Neural progenitor cell (in vitro differentiated cells): Measurements from ENCODE around the gene RPS4Y1.

ENCODE experiments used
- EZH2 ChIP-seq: fragments of 200-600 bp; sonication (generic); IDR thresholded peaks from 2 replicates; pipeline ENCODE4 v1.6.1; 2017; ENCODE audit warnings: antibody characterized with exemption, mild to moderate bottlenecking, moderate library complexity
- TF ChIP-seq, protein P1 (sequence below): fragments of 200-600 bp; sonication (generic); IDR thresholded peaks from 2 replicates; pipeline ENCODE4 v1.5.1; 2017; ENCODE audit warnings: antibody characterized with exemption, mild to moderate bottlenecking

DNA sequence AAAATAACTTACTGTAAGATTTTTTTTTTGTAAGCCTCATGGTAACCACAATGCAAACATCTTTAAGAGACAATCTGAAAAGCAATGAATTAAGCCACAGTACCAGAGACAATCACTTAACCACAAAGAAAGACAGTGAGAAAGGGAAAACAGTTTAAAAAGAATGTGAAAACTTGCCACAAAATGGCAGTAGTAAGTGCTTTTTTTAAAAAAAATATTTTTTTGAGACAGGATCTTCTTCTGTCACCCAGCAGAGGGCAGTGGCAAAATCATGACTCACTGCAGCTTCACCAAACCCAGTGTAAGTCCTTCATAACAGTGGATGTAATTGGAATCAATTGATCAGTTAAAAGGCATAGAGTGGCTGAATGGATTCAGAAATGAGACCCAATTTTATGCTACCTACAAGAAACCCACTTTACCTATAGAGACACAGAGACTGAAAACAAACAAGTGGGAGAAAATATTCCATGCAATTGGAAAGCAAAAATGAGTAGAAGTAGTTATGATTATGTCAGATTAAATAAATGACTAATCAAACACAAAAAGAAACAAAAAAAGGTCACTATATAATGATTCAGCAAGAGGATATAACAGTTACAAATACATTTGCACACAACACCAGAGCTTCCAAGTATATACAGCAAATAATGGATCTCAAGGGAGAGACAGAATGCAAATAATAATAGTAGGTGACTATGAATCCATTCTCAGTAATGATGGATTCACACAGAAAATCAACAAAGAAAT, 71.8 kb downstream of the RPS4Y1 start:
- TF ChIP-seq, protein P1, sequence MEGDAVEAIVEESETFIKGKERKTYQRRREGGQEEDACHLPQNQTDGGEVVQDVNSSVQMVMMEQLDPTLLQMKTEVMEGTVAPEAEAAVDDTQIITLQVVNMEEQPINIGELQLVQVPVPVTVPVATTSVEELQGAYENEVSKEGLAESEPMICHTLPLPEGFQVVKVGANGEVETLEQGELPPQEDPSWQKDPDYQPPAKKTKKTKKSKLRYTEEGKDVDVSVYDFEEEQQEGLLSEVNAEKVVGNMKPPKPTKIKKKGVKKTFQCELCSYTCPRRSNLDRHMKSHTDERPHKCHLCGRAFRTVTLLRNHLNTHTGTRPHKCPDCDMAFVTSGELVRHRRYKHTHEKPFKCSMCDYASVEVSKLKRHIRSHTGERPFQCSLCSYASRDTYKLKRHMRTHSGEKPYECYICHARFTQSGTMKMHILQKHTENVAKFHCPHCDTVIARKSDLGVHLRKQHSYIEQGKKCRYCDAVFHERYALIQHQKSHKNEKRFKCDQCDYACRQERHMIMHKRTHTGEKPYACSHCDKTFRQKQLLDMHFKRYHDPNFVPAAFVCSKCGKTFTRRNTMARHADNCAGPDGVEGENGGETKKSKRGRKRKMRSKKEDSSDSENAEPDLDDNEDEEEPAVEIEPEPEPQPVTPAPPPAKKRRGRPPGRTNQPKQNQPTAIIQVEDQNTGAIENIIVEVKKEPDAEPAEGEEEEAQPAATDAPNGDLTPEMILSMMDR, result no peak
- no peak for TF ChIP-seq EZH2
